ENCODE data around the gene DMAC2.
"Not testable (repeated sequence)": the region's sequence is repeated elsewhere in the genome, so short reads cannot be mapped to it uniquely, and the experiment has no call there.

DMAC2 gene

GRCh38 chr19:41397086-41398049 lies 42.3 kb downstream of the DMAC2 start, which contains the start of the genes BCKDHA and EXOSC5:
Gene BCKDHA, plus strand, starts transcription at chr19:41397818. Its CDS starts 10 bp downstream, at chr19:41397828.
Gene EXOSC5, minus strand, starts transcription at chr19:41397359. Its CDS starts 31 bp downstream, at chr19:41397328.
- no peak for TF ChIP-seq CTCF (IDR thresholded peaks at IDR 0.05; ENCODE audit: borderline replicate concordance, insufficient read depth, low read depth, low read length)
- peak within 1 kb of the TSS; percentile 91 for H3K4me3 ChIP-seq (ENCODE audit: low read depth, low read length)

GRCh38 chr19:41395355-41395754 lies 44.4 kb downstream of the DMAC2 start:
- no peak for TF ChIP-seq CTCF (IDR thresholded peaks at IDR 0.05; ENCODE audit: borderline replicate concordance, insufficient read depth, low read depth, low read length)

GRCh38 chr19:41392775-41393174 lies 46.9 kb downstream of the DMAC2 start:
- TF ChIP-seq CTCF (IDR thresholded peaks at IDR 0.05; ENCODE audit: borderline replicate concordance, insufficient read depth, low read depth, low read length): no peak
- no peak overlapping the region for H3K4me3 ChIP-seq (ENCODE audit: low read depth, low read length)

More at GRCh38 chr19:41395355-41395754, 44.4 kb downstream of the DMAC2 start:
- peak overlapping the region; percentile 26 for H3K4me3 ChIP-seq (ENCODE audit: low read depth, low read length)

- no peak for TF ChIP-seq CTCF (IDR thresholded peaks at IDR 0.05; ENCODE audit: borderline replicate concordance, insufficient read depth, low read depth, low read length)
- H3K4me3 ChIP-seq (ENCODE audit: low read depth, low read length): no peak overlapping the region
Observed at GRCh38 chr19:41391618-41392017, 48.1 kb downstream of the DMAC2 start.

GRCh38 chr19:41386442-41386841 lies 53.3 kb downstream of the DMAC2 start:
- no peak for TF ChIP-seq CTCF (IDR thresholded peaks at IDR 0.05; ENCODE audit: borderline replicate concordance, insufficient read depth, low read depth, low read length)
- H3K4me3 ChIP-seq (ENCODE audit: low read depth, low read length): no peak overlapping the region

GRCh38 chr19:41384351-41384750 lies 55.4 kb downstream of the DMAC2 start:
- H3K4me3 ChIP-seq (ENCODE audit: low read depth, low read length): no peak overlapping the region
- TF ChIP-seq CTCF (IDR thresholded peaks at IDR 0.05; ENCODE audit: borderline replicate concordance, insufficient read depth, low read depth, low read length): no peak

GRCh38 chr19:41381536-41381935 lies 58.2 kb downstream of the DMAC2 start:
- not testable (repeated sequence) for H3K4me3 ChIP-seq (ENCODE audit: low read depth, low read length)
